RWPE1 (cell line): ENCODE data around the gene IL20RA.
"Not testable (repeated sequence)": the region's sequence is repeated elsewhere in the genome, so short reads cannot be mapped to it uniquely, and the experiment has no call there.

Experiments
- CTCF ChIA-PET: fragments of 350-600 bp; sonication (Branson Sonifier 250); formaldehyde crosslinking; extraction: SDS; loops from one replicate; lab custom pipeline; 2021; lab: Yijun Ruan, JAX
- POLR2A ChIA-PET: fragments of 400-600 bp; formaldehyde crosslinking; extraction: SDS; loops from one replicate; lab custom pipeline; 2020; ENCODE audit warnings: antibody characterized with exemption; ENCODE audit not compliant: low non-redundant PET; lab: Yijun Ruan, JAX
- DNase-seq: peaks from one replicate; pipeline ENCODE4 v3.0.0; 2012; ENCODE audit warnings: low spot score
- H3K27ac ChIP-seq: fragments of 450-650 bp; 2 replicates; pipeline ENCODE4 v1.5.1; 2017
- CTCF ChIP-seq: fragments of 450-650 bp; conservative IDR thresholded peaks from 2 replicates; pipeline ENCODE4 v1.5.1; 2017; ENCODE audit warnings: low read depth, mild to moderate bottlenecking

The IL20RA gene

GRCh38 chr6:136975089-136975715 is 69.6 kb downstream of the IL20RA start:
- no peak for TF ChIP-seq CTCF
- CTCF ChIA-PET, result no interaction called here
- POLR2A ChIA-PET, result no interaction called here
- H3K27ac ChIP-seq, result no peak overlapping the region
- DNase-seq, result no peak

- H3K27ac ChIP-seq, CTCF ChIA-PET, DNase-seq, POLR2A ChIA-PET: not testable (repeated sequence)
Observed at GRCh38 chr6:136973781-136974180, 71.0 kb downstream of the IL20RA start.

- no peak overlapping the region for H3K27ac ChIP-seq
- ChIA-PET POLR2A (no interaction called here), CTCF (interaction anchor here (0.7 to 2.7 kb wide), 2 partner anchors 42 to 406 kb away, joined by 3 to 9 read pairs; no protein-coding TSS in a partner anchor)
- no peak for DNase-seq
- TF ChIP-seq CTCF, result no peak
Observed at GRCh38 chr6:136971609-136972008, 73.2 kb downstream of the IL20RA start.

GRCh38 chr6:136969930-136970329 is 74.8 kb downstream of the IL20RA start:
- no peak for TF ChIP-seq CTCF
- no peak overlapping the region for H3K27ac ChIP-seq
- CTCF ChIA-PET, result interaction anchor here (0.5 to 2.7 kb wide), 5 partner anchors 10 to 1709 kb away, joined by 3 to 9 read pairs (median 3); no protein-coding TSS in a partner anchor

GRCh38 chr6:136969433-136969832 is 75.3 kb downstream of the IL20RA start:
- ChIA-PET CTCF (interaction anchor here (0.5 to 1.4 kb wide), 5 partner anchors 9 to 1709 kb away, joined by 3 to 8 read pairs (median 3); no protein-coding TSS in a partner anchor), POLR2A (no interaction called here)
- TF ChIP-seq CTCF, result no peak
- no peak overlapping the region for H3K27ac ChIP-seq
- peak; percentile 59 for DNase-seq

More at GRCh38 chr6:136969930-136970329, 74.8 kb downstream of the IL20RA start:
- POLR2A ChIA-PET, result no interaction called here
- peak; percentile 23 for DNase-seq

- no peak for TF ChIP-seq CTCF
- POLR2A ChIA-PET, result interaction anchor here (0.6 kb wide), 1 partner anchor 45 kb away, joined by 3 read pairs; no protein-coding TSS in a partner anchor
- DNase-seq, result no peak
- H3K27ac ChIP-seq, result no peak overlapping the region
- CTCF ChIA-PET, result interaction anchor here (0.6 to 1.4 kb wide), 7 partner anchors 19 to 1094 kb away, joined by 3 to 8 read pairs (median 4); no protein-coding TSS in a partner anchor
Observed at GRCh38 chr6:136968837-136969236, 75.9 kb downstream of the IL20RA start.
